ENCODE data around the gene SEMA3A.

- TF ChIP-seq CTCF (conservative IDR thresholded peaks at IDR 0.05; ENCODE audit: low read depth, low read length) (no peak), POLR2A (IDR thresholded peaks at IDR 0.05; ENCODE audit: low read depth, low read length) (no peak), RAD21 (IDR thresholded peaks at IDR 0.05; ENCODE audit: low read length) (no peak), SMC3 (IDR thresholded peaks at IDR 0.05; ENCODE audit: low read depth, low read length) (no peak), ELK1 (IDR thresholded peaks at IDR 0.05; ENCODE audit: borderline replicate concordance, low read depth, low read length) (no peak), MAFK (IDR thresholded peaks at IDR 0.05; ENCODE audit: low read depth, low read length) (no peak)
Measured at GRCh38 chr7:84117304-84117703, 77.3 kb downstream of the SEMA3A start.
